Endothelial cell of umbilical vein (primary cell): ENCODE measurements around the gene PUM2.

Experiments used
- CTCF ChIP-seq, 2 donors: IDR thresholded peaks; 1 replicate in 1 of 2; 2 replicates in 1 of 2; pipeline ENCODE4 v1.5.1; 2011; ENCODE audit warnings: low read length in 2 of 2, mild to moderate bottlenecking in 2 of 2, moderate library complexity in 2 of 2, control low read depth in 1 of 2, inconsistent platforms in 1 of 2, low read depth in 1 of 2; ENCODE audit not compliant: insufficient read depth in 1 of 2; ENCODE audit errors: extremely low read depth in 1 of 2
- EZH2 ChIP-seq: IDR thresholded peaks from 2 replicates; pipeline ENCODE4 v1.6.1; 2012; ENCODE audit warnings: borderline replicate concordance, low read depth, mild to moderate bottlenecking, moderate library complexity, low read length, inconsistent platforms; ENCODE audit not compliant: severe bottlenecking
- MAX ChIP-seq: IDR thresholded peaks from 2 replicates; pipeline ENCODE4 v1.6.1; 2011; ENCODE audit not compliant: insufficient read depth, insufficient read length
- POLR2A ChIP-seq: IDR thresholded peaks from 2 replicates; pipeline ENCODE4 v1.6.1; 2012; ENCODE audit warnings: low read depth, mild to moderate bottlenecking, control low read depth, low read length
- POLR2AphosphoS5 ChIP-seq: IDR thresholded peaks from 2 replicates; pipeline ENCODE4 v1.6.1; 2012; ENCODE audit warnings: low read depth, mild to moderate bottlenecking, control low read depth, low read length, moderate library complexity; ENCODE audit not compliant: insufficient read depth

- TF ChIP-seq POLR2A (no peak), CTCF (IDR thresholded peaks at IDR 0.05; ENCODE audit: extremely low read depth in 1 of 2, insufficient read depth in 1 of 2, low read depth in 1 of 2, low read length in 2 of 2) (no peak), EZH2 (no peak), POLR2AphosphoS5 (no peak), MAX (no peak)
These were observed 107.8 kb downstream of the PUM2 start for GRCh38 chr2:20242727-20243377.
